Stimulated activated CD8-positive, alpha-beta memory T cell treated with anti-CD3 and anti-CD28 coated beads, Interleukin-12 subunit alpha, Interleukin-12 subunit beta, amount 100 ng/mL, for 24 hours (primary cell): Measurements from ENCODE around the gene HOXC13.

Experiments used
- DNase-seq: peaks from one replicate; pipeline ENCODE4 v3.0.0-alpha.2; 2020; ENCODE audit errors: extremely low read depth

The HOXC13 gene

GRCh38 chr12:53938326-53939140 is at the start of gene HOXC13:
HOXC13 (plus strand) TSS chr12:53938831; CDS start chr12:53938907, 76 bp downstream.
- peak; percentile 39 for DNase-seq

GRCh38 chr12:53890081-53890480 is 48.5 kb upstream of the HOXC13 start:
- DNase-seq = no peak

GRCh38 chr12:53892762-53893395 is 45.8 kb upstream of the HOXC13 start:
- no peak for DNase-seq

GRCh38 chr12:53899230-53899629 is 39.4 kb upstream of the HOXC13 start:
- no peak for DNase-seq

GRCh38 chr12:53907103-53907502 is 31.5 kb upstream of the HOXC13 start:
- no peak for DNase-seq

GRCh38 chr12:53916788-53917655 is 21.6 kb upstream of the HOXC13 start:
- no peak for DNase-seq

GRCh38 chr12:53924521-53925405 is 13.9 kb upstream of the HOXC13 start:
- no peak for DNase-seq

- no peak for DNase-seq
Measured at GRCh38 chr12:53927220-53928029, 11.2 kb upstream of the HOXC13 start.

GRCh38 chr12:53928054-53928835 is 10.4 kb upstream of the HOXC13 start:
- DNase-seq = no peak

GRCh38 chr12:53929527-53929926 is 9.1 kb upstream of the HOXC13 start:
- DNase-seq = no peak

- no peak for DNase-seq
Measured at GRCh38 chr12:53930591-53931255, 7.9 kb upstream of the HOXC13 start.

GRCh38 chr12:53931844-53932581 is 6.6 kb upstream of the HOXC13 start:
- no peak for DNase-seq

- DNase-seq = no peak
Measured at GRCh38 chr12:53932915-53933314, 5.7 kb upstream of the HOXC13 start.

GRCh38 chr12:53935383-53936341 is 3.0 kb upstream of the HOXC13 start:
- no peak for DNase-seq

GRCh38 chr12:53937099-53937498 is 1.5 kb upstream of the HOXC13 start:
- DNase-seq = no peak

GRCh38 chr12:53937596-53938325 is 870 bp upstream of the HOXC13 start:
- no peak for DNase-seq
